ENCODE results near the gene PLA2G1B.

PLA2G1B gene

DNA sequence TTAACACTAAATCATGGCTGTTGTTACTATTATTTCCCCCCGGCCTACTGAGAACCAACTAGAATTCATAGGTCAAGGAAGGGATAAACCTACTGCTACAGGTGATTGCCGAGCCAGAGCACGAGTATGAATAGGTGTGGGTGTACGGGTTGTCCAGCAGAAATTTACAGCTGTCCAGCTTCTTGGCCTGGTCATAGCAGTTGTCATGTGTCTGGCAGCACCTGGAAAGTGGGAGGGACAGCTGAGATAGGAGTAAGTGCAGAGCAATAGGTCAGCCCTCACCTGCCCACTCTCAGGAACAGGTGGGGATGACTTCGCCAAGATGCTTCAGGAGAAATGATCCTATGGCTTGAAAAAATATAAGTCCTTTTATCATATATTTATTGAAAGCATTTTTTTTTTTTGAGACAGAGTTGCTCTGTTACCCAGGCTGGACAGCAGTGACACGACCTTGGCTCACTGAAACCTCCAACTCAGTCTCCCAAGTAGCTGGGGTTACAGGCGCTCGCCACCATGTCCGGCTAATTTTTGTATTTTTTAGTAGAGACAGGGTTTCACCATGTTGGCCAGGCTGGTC is 2.6 kb downstream of the PLA2G1B start:
- DNase-seq (ENCODE audit: low read depth, low spot score) = no peak

DNA sequence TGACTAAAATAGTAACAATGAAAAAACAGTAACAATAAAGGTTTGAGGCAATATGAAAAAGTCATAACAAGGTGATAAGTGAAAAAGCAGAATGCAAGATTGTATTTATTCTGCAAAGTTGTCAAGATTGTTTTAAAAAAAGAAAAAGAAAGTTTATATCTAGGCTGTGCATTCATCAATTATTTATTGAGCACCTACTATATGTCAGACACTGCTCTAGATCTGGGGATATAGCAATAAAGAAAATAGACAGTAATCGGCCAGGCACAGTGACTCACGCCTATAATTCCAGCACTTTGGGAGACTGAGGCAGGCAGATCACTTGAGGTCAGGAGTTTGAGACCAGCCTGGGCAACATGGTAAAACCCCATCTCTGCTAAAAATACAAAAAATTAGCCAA is 3.8 kb downstream of the PLA2G1B start:
- DNase-seq (ENCODE audit: low read depth, low spot score) = no peak

DNA sequence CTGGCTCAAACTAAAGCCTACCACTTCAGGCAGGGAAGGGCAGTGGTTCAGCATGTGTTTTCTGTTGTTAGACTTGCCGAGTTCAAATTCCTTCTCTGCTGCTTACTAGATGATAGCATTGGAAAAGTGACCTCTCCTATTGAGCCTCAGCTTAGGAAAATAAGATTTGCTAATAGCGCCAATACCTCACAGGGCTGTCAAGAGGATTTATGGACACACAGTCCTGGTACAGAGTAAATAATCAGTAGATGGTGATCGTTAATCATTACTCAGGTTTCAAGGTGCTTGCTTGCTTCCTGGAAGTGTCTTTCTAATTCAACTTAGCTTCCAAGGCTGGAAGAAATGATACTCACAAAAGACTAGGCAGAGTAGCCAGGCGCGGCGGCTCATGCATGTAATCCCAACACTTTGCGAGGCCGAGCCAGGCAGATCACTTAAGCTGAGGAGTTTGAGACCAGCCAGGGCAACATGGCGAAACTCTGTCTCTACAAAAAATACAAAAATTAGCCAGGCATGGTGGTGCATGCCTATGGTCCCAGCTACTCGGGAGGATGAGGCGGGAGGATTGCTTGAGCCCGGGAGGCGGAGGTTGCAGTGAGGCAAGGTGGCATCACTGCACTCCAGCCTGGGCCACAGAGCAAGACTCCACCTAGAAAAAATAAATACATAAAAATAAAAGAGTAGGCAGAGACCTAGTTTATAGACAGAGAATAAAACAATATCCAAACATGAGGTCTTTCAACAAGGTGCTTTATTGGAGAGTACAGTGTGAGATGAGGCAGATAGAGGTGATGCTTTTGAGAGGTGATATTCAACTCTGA is 6.0 kb downstream of the PLA2G1B start:
- DNase-seq (ENCODE audit: low read depth, low spot score) = no peak

DNA sequence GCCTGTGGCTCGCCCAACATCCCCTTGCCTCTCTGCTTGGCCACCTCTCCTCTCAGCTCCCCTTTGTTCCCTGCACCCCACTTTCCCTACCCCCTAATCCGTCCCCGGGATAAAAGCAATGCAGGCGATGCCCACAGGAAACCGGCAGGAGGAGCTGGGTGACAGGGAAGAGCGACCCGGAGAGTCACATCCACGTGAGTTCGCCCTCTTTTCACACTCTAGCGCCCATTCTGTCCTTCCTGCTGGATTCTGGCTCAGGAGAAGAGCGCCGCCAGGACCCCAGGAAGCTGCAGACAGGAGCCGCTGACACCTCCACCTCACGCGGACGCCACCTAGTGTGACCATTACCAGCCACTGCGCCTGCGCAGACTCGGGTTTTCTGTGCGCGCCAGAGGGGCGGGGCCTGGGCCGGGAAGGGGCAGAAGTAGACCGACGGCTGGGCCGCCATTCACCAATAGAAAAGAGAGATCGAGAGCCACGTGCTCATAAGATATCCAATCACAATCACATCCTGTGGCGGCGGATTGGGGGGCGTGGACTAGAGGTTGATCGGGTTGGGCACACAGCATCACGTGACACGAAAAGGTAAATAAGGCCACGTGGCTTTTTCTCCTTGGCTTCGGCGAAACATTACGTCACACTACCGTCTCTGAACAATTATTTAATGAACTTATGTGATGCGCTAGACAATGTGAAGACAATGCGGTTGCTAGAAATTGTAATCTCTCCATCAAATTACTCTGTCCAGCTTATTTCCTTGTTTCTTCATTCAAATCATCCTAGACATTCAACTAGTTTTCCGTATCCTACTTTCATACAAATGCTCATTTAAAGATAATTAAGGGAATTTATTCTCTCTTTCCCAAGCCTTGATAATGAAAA is 10.1 kb downstream of the PLA2G1B start:
- peak; percentile 99 for DNase-seq (ENCODE audit: low read depth, low spot score)

DNA sequence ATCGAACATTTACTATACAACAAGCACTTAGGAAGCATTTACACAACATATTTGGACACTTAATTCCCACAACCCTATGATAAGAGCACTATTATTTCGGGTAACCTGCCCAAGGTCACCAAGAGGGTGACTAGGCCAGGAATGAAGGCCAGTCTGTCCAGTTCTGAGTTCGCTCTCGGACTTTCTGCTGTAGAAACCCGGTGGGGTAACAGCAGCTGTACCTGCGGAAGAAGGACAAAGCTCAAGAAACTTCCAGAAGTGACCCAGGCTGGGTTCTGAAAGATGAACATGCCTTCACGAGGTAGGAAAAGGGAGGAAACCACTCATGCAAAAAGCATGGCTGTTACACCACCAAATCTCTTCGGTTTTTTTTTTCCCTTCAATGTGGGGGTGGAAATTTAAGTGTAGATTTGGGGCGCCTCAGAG is 10.8 kb downstream of the PLA2G1B start:
- no peak for DNase-seq (ENCODE audit: low read depth, low spot score)

DNA sequence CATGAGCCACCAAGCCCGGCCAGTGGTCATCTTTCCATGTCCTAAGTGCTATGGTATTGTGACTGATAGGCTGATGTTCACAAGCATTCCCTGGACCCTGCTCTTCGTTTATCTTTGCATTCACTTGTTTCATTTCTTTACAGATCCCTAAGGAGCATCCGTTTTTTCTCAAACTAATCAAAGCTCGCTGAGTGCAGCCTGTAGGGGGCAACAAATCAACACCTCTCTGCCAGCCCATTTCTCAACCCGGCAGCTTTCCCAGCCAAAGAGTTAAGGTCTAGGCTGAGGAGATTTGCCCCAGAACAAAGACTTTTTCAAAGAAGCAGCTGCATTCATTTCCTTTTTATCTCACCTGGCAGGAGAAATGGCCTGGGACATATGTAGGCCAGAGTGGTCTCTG is 13.4 kb downstream of the PLA2G1B start:
- no peak for DNase-seq (ENCODE audit: low read depth, low spot score)

DNA sequence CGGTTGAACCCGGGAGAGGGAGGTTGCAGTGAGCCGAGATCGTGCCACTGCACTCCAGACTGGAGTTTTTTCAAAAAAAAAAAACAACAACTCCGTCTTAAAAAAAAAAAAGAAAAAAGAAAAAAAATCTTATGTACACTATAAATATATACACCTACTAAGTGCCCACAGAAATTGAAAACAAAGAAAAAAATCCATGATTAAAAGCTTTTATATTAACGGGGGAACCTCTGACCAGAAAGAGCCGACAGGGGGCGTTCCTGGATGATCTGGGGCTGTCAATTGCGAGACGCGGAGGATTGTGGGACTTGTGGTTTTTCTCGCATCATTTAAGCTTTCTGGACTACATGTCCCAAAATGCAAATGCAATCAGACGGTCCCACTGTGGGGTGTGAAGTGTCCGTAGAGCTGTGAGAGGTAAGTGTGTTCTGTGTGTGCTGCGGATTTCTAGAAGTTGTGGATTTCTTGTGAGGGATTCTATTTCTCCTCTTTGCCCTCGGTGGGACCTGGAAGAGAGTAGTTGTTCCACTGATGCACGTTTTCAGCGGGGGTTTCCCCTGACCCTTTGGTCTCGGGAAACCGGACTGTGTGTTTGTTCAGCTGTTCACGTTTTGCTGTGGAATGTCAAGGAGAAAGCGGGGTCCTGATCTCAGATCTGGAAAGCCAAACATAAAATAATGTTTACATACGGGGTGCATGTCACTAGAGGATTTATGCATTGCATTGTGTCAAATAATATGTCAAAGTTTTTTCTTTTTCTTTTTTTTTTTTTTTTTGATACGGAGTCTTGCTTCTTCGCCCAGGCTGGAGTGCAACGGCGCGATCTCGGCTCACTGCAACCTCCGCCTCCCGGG is 25.4 kb downstream of the PLA2G1B start, which contains the start of gene SIRT4:
Gene SIRT4, plus strand, starts transcription at position 360 of the 854 bp plus-strand sequence. CDS start 1,241 bp downstream, outside the sequence.
- DNase-seq (ENCODE audit: low read depth, low spot score) = peak; percentile 72

DNA sequence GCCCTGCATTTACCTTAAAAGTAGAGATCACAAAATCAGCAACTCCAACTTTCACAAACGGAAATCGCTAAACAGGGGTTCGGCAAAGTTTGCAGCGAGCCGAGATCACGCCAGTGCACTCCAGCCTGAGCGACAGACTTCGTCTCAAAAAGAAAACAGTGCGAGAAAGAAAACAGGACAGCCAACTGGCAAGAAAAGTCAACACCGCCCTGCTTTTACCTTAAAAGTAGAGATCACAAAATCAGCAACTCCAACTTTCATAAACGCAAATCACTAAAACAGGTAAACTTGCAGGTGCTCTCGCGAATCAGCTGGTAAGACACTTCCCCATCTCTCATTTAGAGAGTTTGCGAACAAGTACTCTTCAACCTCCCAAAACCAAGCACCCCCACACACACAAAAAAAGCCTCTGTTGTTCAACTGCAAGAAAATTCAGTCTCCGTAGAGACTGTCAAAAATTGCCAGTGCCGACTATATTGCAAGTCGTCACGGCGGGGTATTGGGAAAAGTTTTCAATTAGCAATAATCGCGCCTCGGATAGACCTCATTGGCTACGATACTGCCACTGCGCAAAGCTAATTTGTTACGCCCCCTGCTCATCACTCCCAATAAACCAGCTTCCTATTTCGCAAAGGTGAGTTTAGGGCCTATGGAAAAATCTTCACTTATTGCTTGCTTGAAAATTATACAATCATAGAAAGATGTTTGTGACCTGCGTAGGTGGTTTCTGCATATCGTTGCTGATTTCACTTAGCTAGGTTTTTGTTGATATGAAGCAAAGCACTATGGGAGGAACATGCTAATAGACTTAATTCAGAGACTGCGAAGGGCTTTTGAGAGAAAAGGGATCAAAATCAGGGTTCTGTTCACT is 34.7 kb downstream of the PLA2G1B start, which contains the start of gene RNU4-1:
Gene RNU4-1, minus strand, starts transcription at position 577 of the 871 bp plus-strand sequence.
- peak; percentile 61 for DNase-seq (ENCODE audit: low read depth, low spot score)

GRCh38 chr12:120292411-120292660 is 35.2 kb downstream of the PLA2G1B start:
- no peak for DNase-seq (ENCODE audit: low read depth, low spot score)

- DNase-seq (ENCODE audit: low read depth, low spot score) = peak; percentile 6
Measured at GRCh38 chr12:120290609-120291305, 36.8 kb downstream of the PLA2G1B start.

DNA sequence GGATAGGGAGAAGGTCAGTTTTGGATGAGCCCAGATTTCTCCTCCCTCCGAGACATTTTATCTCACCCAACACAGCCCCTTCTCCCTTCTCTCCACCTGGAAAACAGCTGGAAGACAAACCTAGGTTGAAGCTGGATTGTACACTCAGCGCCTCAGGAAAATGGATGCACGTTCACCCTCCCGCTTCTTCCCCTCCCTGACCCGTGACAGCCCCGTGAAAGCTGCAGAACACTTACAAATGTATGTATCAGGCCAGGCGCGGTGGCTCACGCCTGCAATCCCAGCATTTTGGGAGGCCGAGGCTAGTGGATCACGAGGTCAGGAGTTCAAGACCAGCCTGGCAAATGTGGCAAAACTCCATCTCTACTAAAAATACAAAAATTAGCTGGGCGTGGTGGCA is 40.1 kb downstream of the PLA2G1B start:
- no peak for DNase-seq (ENCODE audit: low read depth, low spot score)

GRCh38 chr12:120286768-120287490 is 40.6 kb downstream of the PLA2G1B start:
- no peak for DNase-seq (ENCODE audit: low read depth, low spot score)

GRCh38 chr12:120284381-120284780 is 43.2 kb downstream of the PLA2G1B start:
- DNase-seq (ENCODE audit: low read depth, low spot score) = no peak

GRCh38 chr12:120283318-120283717 is 44.3 kb downstream of the PLA2G1B start:
- DNase-seq (ENCODE audit: low read depth, low spot score) = no peak

GRCh38 chr12:120278137-120279069 is 49.2 kb downstream of the PLA2G1B start:
- no peak for DNase-seq (ENCODE audit: low read depth, low spot score)

DNA sequence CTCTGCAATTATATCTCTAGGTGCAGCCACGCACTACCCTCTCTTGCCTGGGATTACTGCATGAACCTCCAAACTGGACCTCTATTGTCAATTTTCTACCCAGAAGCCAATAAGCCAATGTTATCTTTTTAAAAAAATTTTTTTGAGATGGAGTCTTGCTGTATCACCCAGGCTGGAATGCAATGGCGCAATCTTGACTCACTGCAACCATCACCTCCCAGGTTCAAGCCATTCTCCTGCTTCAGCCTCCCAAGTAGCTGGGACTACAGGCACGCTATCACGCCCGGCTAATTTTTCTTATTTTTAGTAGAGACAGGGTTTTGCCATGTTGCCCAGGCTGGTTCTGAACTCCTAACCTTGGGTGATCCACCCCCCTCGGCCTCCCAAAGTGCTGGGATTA is 50.8 kb downstream of the PLA2G1B start:
- no peak for DNase-seq (ENCODE audit: low read depth, low spot score)
